GM12872 (cell line): ENCODE results near the gene PLA2G4E.

ENCODE experiments used
- TF ChIP-seq, protein P1 (sequence below): IDR thresholded peaks from 3 replicates; pipeline ENCODE4 v1.5.1; 2011; ENCODE audit warnings: low read depth, mild to moderate bottlenecking, low read length, moderate library complexity; ENCODE audit not compliant: insufficient read depth

PLA2G4E gene

DNA sequence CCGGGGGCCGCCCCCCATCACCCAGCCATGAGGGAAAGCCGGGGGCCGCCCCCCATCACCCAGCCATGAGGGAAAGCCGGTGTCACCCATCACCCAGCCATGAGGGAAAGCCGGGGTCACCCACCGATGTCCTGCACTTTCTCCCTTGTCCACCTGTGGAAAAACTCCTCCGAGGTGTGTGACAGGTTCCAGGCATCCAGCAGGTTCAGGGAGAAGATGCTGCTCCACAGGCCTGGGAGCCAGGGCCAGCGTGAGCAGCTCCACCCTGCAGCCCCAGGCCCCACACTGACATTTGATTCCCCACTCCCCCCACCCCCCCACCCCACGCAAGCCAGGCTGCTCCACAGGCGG lies 32.9 kb downstream of the PLA2G4E start:
- TF ChIP-seq, protein P1, sequence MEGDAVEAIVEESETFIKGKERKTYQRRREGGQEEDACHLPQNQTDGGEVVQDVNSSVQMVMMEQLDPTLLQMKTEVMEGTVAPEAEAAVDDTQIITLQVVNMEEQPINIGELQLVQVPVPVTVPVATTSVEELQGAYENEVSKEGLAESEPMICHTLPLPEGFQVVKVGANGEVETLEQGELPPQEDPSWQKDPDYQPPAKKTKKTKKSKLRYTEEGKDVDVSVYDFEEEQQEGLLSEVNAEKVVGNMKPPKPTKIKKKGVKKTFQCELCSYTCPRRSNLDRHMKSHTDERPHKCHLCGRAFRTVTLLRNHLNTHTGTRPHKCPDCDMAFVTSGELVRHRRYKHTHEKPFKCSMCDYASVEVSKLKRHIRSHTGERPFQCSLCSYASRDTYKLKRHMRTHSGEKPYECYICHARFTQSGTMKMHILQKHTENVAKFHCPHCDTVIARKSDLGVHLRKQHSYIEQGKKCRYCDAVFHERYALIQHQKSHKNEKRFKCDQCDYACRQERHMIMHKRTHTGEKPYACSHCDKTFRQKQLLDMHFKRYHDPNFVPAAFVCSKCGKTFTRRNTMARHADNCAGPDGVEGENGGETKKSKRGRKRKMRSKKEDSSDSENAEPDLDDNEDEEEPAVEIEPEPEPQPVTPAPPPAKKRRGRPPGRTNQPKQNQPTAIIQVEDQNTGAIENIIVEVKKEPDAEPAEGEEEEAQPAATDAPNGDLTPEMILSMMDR: no peak

DNA sequence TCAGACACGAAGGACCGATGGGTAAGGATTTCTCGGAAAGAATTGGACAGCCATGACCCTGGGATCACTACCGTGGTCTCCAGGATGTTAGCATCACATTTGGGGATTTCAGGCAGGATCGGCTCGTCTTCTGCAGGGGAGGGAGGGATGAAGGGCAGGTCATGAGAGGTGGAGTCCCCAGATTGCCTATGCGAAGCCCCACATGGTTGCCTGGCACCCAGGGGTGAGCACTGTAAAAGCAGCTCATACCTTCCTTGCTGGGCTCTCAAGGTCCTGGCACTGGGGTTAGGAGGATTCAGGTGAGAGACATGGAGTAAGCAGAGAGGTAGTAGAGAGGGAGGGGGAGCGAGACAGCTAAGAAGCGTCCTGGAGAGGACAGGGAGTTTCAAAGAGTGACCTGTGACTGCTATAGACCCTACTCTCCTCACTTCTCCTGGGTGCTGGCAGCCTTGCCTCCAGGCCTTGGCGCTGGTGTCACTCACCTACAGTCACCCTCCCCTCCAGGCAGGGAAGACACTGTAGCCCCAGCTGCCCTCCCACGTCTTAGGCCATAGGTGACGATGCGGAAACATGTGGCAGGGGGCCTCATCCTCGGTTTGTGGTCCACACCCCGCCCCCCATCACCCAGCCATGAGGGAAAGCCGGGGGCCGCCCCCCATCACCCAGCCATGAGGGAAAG lies 33.5 kb downstream of the PLA2G4E start:
- TF ChIP-seq, protein P1: no peak

DNA sequence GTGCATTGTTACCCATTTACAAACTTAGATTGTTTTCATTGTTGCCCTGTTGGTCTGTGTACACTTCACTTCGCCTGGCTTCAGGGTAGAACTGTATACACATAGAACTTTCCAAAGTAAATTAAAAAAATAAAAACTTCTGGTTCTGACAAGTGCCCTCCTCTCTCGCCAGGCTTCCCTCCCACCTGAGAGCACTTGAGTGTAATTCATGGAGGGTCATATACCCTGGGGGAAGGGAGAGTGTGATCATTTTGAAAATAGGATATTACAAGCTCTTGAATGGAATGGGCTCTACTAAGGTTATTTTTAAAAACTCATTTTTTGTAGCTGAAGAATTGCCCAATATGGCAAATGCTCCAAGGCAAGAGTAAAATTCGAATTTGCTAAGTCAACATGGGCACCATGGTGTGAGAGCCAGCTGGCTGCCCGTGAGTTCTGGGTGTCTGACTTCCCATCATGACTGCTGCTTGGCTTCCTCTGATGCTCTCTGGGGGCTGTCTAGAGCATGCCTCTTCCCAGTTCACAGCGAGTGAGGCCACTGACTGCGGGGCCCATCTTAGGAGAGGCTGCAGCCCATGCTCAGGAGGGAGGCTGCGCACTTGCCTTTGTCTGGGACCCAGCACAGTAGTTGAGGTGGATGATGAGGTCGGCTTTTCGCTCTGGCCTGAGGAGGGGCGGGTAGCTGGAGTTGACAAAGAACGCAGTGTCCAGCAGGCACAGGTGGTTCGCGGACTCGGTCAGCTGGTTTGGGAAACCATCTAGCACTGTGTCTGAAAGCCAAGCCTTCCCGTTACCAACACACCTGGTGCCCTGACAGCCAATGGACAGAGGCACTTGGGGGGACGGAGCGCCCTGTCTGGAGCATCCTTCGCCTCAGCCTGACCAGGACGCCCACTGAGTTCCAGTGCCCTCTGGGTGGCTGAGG lies 35.3 kb downstream of the PLA2G4E start:
- TF ChIP-seq, protein P1: no peak

DNA sequence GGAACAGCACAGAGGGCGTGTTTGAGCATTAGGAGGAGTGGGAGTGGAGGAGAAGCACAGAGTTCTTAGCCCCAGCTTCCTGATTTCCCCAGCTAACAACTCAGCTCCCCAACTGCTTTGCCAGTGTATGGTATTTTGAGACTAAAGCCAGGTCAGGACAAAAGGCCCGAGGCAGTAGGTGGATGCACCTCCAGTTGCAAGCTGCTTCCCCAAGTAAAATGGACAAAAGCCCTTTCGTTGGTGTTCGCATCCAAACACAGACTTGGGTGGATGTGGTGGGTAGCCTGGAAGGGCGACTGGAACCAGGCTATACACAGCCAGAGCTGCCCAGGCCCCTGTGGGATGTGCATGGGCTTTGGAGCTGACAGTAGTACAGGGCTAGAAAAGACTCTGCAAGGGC lies 36.2 kb downstream of the PLA2G4E start:
- TF ChIP-seq, protein P1: no peak

DNA sequence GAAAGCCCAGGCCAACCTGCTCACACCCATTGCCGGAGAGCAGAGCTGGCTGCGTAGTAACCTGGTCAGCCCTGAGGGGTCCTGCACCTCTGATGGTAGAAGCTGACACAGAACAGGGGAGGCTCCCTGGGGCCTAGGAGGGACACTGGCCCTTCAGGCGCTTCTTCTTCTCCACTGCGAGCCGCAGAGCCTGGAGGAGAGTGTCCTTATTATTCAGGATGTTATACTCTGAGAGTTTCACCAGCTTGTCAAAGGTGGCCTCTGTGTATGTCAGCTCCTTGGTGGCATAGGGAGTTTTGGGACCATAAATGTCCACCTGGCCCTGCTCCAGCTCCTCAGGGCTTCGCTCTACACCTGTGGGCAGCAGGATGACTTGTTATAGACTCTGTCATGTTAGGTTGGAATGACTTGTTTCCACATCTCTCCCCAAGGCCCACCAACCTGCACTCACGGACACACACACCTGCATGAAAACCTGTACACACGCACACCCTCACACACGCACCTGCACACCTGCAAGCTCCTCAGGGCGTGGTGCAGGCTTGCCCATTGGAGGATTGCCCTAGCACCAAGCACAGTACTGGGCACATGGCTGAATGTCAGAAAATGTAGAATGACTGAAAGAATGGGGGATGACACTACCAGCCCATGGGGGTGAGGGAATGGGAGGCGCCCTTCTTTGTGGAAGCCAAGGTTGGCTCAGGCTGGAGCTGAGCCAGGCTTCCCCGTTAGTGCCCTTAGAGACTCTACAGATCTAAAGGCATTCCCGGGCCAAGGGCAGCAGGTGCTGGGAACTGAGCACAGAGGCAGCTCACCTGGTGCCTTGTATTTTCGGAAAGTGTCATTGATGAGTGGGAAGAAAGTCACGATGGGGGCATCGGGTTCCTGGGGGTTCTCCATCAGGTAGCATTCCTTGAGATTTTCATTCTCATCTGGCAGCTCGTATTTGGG lies 36.9 kb downstream of the PLA2G4E start:
- TF ChIP-seq, protein P1: no peak

DNA sequence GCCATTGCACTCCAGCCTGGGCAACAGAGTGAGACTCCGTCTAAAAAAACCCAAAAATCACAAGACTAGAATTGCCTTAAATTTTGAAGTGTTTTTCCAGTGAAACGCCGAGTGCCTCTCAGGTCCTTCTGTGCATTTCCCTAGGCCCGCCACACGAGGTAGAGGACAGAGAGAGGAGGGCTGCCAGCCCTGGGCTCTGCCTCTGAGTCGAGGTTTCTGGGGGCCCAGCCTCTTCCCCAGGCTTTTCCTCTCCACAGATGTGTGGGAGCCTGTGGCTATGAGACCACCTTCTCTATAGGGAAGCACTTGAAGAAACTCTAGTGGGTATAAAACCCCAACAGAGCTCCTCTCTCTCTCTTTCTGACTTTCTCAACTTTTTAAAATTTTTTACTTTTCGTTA lies 37.6 kb downstream of the PLA2G4E start:
- TF ChIP-seq, protein P1: no peak
